Eye (tissue), 1 donor: Measurements from ENCODE around the gene BANK1.

ENCODE experiments used
- DNase-seq: peaks from one replicate; pipeline ENCODE4 v3.0.0-alpha.2; 2015

BANK1 gene

DNA sequence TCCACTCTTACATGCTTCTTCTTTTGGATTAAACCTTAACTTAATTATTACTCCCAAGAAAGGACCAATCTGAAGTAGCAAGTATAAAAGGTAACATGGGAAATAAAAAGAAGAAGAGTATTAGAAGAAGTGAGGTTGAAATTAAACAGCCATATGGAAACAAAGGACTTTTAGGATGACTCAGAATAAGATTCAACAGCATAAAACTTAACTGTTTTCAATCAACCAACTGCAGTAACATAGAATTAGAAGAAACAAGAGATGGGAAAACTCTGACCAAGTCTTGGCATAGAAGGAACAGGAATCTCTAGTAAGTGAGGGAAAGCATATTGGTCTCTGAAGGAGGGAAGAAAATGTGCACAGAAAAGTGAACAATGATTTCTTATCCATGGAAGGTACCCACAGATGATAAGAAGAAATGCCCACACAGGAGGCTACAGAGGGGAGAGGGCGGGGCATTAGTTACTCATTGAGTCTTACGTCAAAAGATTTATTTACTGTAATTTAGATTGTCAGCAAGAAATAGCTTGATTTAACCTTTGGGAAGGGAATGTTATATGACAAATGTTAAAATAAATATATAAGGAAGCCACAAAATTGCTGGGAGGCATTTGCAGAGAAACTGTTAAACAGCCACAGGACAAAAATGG, 177.3 kb downstream of the BANK1 start:
- no peak for DNase-seq

DNA sequence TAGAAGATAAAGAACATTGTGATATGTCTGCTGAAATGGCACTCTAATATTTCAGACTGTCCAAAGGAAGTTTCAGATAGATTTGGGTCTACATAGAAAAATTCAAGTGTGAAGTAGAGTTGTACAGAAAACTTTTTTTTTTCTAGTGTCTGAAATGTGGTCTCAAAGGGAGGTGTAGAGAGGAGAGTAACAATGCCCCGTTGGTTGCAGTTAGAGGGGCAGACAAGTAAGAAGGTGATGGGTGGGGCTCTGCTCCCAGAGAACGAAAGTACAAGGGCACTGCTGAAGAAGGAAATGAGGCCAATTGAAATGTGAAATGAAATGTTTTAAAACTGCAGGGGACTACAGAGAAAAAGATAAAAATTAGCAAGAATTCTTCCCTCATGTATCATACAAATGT, 177.8 kb downstream of the BANK1 start:
- no peak for DNase-seq

DNA sequence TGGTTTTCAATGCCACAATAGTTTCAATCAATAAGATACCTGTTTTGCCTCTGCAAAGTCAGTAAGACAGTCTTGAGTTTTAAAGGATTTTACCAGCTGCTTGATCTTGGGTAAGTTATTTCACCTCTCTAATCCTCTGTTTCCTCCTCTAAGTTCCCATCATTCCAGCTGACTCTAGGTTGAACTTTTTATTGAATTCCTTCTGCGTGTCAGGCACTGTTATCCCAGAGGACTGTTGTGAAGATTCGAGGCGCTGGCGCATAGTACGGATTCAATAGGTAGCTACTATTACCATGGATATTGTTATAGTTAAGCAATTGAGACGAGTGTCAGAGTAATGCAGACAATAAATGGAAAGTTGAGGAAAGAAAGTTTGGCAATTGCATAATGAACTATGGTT, 179.4 kb downstream of the BANK1 start:
- DNase-seq = no peak

DNA sequence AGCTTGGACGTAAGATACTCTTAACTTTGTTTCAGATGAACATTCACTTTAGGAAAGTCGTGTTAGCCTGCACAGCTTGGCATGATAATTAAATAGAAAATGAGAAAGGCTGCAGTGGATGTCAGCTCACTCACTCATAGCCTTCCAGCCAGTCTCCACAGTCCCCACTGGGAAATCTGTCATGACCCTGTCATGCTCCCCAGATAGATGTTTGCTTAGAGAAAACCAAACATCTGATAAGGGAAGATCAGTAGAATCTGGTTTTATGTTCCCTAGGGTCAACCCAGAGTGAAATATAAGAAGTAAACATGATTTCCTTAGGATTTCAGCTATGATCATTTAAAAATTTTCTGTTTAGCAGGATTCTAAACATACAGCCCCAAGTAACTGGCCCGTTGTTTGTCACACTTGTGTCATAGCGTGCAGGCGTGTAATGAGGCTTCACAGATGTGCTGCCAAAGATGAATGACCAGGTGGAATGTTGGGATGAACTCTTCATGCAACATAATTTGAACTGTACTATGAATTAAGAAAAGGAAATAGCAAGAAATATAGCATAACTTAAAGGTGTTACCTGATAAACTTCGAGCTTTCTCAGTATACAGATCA, 180.1 kb downstream of the BANK1 start:
- peak; percentile 44 for DNase-seq

DNA sequence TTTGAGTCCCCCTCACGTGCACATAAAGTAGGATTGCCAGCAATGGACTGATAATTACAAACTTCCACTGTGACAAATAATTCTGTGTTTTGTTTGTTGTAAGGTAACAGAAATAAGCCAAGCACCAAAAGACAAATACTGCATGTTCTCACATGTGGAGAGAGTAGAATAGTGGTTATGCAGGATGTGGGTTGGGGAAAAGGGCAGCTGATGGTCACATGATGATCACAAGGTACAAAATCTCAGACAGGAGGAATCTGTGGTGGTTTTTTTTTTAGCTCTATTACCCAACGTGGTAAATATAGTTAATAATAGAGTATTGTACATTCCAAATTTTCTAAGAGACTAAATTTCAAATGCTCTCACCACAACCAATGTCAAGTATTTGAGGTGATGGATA, 182.3 kb downstream of the BANK1 start:
- no peak for DNase-seq

DNA sequence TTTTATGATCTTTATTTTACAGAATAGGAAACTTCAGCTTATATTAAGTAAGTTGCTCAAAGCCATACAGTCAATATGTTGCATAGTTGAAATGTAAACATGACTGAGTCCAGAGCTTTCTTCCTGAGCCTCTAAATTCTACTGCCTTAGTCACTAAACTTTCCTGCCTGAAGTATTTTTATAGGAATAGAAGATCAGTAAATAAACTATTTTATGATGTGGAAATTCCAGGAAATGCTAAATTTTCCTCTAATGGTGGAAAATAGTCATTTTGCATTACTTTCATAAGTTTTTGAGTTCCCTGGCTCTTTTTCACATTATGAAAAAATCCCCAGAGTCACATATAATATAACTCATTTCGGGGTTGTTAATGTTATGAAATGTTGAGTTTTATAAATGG, 182.8 kb downstream of the BANK1 start:
- DNase-seq = no peak

DNA sequence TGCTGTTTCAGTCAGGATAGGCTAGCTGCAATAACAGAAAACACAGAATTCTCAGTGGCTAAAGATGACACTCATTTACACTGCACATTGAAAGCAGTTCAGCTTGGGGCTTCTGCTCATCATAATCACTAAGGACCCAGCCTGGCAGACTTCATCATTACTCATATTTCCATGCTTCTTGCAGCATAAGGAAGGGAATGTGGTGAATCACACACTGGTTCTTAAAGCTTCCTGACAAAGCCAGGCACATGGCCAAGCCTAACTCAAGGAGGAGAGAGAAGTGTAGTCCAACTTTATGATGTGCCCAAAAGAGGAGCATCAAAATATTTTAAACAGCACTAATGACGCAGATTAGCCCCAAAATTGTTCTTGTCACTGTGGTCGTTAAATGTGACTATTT, 186.5 kb downstream of the BANK1 start:
- peak; percentile 40 for DNase-seq

DNA sequence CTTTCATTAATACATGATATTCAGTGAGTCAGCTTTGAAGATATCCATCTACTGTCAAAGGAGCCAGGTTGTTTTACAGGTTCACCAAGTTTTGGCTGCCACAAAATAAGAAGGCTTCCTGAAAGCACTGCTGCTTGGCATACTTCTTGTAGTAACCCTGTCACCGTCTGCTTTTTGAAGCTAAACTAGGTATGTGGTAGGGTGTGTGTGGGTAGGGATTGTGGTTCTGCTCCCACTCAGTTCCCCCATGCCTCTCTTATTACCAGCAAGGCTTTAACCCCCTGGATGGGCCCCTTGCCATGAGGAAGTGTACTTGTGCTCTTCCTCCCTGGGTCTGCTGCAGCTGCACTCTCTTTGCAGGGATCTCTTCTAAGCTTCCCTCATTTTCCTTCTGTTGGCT, 191.2 kb downstream of the BANK1 start:
- DNase-seq = peak; percentile 30

DNA sequence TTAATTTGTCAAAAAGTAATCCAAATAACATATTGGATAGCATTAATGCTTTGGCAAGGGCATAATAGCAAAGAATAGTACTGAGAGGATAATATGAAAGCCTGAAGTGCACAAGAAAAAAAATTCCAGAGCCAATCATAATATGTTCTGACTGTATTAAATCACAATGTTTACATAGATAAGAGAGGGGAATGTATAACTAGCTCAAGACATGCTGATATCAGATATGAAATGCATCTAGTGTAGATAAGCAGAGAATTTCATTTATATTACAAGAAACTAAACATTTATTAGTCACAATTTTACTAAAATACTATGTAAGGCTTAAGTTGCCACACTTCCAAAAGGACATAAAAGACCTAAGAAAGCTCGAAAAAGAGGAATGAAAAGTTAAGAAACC, 193.3 kb downstream of the BANK1 start:
- DNase-seq = no peak

DNA sequence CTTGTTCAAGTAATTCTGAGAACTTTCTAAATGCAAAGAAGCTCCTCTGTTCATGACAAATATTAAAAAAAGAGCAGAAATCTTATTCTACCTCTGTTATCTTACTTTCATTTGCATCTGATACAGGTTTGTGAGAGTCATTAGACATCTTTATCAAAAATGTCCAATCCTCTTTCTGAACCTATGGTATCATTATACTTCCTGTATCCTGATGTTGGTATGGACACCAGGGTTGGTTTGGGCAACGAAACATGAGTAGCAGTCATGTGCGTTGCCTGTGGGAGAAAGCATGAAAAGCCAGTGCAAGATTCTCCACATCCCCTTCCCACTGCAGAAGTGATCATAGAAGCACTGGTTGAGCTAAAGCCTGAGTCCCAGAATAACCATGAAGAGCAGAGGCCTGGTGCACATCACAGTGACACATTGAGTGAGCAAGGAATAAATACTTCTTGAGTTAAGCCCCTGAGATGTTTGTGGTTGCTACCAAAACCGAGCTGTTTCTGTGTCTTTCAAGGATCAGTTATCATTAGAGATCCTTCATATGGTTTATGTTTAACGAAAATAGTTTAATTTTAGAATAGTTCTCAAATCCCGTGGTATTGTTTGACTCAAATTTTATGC, 197.2 kb downstream of the BANK1 start:
- no peak for DNase-seq

DNA sequence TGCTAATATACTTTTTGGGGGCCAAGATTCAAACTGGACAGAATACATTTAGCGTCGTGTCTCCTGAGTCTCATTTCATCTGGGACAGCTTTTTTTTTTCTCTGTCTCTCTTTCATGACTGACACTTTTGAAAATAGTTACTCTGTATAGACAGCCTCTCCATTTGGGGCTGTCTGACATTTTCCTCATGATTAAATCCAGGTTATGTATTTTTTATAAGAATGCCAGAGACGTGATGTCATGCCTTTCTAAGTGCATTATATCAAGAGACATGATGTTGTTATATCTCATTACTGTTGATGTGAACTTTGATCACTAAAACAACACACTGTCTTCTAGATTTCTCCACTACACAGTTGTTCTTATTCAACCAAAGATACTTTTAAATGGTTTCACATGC, 199.0 kb downstream of the BANK1 start:
- peak; percentile 71 for DNase-seq

DNA sequence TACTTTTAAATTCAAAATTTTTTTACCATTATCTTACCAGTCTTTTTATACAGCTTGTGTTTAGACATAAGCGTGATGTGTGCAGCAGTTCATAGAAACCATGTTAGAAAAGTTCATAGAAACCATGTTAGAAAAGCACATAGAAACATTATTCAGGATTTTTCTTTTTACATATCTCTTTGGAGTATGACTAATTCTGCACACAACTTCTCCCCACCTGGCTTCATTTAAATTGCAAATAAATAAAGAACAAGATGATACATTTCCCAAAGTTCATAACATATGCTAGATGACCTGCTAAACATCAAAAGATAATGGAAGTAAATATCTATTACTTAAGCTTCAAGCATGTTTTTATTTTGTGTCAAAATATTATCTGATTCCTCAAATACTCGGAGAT, 201.9 kb downstream of the BANK1 start:
- no peak for DNase-seq

DNA sequence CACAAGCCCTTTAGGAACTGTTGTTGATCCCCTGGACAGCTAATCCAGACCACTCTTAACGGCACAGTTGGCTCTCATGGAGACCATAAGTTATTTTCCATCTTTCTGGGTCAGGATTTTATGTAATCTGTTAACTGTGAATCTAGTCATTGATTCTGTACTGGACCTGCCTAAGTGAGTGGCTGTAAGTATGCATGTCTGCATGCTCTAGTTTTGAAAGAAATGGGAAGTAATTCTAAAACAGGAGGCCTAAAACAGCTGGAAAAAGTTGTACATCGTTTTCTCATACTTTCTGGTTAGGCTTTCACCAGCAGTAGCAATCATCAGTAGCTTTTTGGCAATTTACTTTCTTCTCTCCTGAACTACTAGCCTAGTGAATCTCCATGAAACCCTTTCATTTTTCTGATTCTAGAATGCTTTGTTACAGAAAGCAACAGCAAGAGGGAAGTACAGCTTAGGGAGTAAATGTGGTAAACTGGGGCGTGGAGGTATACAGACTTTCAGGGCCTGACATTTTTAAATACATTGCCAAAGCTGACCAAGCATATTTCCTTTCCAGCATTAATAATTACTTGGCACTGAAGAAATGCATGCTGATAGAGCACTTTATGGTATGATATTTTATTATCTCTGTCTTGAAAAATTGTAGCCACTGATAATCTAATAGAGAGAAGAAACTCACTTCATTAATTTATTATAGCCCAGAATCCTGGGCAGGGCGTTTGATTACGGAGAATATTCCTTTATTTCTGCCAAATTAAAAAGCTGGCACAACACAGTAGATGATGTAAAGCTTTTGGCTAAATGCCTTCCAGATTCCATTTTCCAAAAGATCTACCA, 202.7 kb downstream of the BANK1 start:
- no peak for DNase-seq

DNA sequence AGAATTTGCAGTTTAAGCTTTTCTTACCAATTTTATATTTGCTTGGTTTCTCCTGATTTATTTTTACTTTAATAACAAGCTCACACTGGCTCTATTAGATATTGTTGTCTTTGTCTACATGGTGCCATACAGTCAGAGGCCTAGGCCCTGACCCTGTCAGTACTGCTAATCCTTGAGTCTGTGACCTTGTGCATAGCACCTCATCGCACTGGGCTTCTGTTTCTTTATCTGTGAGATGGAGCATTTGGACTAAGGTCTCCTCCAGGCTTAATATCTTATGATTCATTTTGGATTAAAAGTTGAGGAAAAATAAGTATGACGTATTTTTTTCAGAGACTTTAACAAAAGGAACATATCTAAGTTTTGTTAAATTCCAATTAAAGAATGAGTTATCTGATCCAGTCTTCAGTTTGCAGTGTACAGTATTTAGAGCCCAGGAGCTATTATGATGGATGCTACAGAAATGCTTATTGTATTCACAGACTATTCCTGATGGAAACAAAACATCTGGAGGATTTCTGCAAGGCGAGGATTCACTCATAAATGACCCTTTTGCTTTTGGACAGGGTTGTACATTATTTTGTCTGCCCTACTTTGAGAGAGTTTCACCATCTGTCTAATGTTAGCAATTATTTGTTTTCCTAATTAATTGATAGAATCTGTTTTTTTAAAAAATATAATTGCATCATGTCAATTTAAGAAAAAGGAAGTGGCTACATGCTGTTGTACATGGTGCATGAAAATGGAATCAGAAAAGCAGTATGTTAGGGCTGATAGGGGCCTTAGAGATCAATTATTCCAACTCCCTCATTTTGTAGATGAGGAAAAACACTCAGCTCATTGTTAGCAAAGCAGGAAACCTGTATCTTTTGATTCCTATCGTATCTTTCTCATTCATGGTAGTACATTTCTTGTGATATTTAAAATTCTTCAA, 203.6 kb downstream of the BANK1 start:
- DNase-seq = no peak

DNA sequence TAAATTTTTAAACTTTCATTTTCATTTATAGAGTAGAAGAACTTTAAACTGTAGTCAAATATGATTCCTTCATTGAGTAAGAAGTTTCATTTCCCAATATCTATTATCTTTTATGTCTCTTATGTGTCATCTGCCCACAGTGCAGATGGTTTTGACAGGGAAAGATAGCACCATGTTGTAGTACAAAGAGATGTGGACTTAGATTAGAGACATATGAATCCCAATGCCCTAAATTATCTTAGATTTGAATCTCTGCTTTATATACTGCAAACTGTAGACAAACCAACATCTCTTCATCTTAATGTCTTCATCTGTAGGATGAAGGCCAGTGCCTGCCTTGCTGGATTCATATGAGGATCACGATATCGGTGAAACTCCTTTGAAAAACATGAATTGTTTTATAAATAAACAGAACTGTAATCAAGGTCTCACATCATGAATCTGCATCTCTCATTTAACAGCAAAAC, 217.5 kb downstream of the BANK1 start:
- no peak for DNase-seq

DNA sequence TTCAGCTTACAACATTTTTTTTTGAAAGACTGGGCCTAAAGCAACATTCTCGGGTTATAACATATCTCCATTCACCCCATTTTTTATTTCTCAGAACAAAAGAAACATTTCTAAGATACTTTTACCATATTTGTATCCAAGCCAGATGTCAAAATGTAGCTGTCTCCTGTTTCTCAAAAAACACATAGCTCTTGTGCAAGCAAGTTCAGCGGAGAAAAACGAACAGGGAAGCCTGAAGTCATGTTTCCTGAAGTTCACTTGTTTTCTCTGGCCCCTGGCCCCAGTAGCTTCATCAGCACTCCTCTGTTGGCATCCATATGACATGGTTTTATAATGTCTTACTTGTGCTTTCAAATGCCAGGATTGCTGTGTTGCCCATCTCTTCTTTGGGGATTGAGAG, 218.2 kb downstream of the BANK1 start:
- no peak for DNase-seq

DNA sequence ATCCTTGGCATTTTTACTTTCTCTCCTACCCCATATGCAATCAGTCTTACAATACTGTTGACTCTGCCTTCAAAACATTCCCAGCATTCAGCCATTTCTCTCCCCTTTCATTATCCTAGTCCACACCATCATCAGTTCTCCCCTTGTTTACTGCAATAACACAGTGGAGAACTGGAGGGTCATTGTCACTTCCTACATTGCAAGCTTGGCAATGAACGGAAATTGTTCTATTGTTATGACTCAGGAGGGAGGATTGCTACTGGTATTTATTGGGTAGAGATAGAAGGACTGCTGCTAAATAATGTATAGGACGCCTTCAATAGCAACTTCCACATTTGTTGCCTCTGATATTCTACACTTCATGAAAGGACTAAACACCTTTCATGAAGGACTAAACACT, 231.8 kb downstream of the BANK1 start:
- no peak for DNase-seq

DNA sequence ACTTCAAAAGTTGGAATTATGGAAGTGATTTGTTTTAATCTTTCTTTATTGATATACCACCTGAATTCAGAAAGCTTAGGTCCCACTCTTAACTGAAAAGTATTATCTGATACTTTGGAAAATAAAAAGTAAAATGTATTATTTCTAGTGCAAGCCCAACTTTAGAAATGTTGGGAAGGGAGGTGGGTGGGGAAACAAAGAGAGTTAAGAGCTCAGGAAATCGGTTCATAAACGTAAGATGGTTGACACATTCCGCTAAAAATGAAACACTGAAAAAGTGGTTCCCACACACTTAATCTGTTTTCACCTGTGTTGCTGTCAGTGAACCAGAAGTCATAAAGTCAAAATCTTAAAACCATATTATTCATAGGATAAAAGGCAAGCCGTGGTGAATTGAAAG, 237.4 kb downstream of the BANK1 start:
- no peak for DNase-seq

DNA sequence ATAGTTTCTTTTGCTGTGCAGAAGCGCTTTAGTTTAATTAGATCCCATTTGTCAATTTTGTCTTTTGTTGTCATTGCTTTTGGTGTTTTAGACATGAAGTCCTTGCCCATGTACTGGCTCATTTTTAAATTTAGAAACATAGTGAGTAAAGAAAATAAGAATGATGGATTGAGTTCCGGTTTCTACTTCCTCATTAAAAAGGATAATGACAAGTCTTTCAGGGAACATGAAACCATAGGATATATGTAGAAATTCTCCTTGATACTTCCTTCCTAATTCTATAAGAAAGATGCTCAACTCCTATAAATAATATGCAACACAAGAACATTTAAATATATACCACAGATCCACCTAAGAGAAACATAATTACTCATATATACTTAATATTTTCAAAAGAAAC, 240.9 kb downstream of the BANK1 start:
- DNase-seq = no peak

DNA sequence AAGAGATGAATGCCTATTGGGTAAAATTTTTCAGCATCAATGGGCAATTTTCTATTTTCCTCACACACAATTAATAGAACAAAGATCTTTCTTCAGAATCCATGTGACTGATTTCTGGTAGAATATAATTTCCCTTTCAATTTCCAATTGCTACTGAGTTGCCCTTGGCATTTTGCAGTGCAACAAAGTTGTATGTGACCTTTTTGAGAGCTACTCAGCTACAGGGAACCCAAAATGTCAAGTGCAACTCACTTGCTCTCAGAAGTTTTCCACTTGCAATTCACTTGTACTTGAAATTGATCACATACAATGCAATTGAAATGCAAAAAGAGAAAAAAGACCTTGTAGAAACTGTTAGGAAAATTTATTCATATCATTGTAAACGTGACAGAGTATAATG, 245.5 kb downstream of the BANK1 start:
- DNase-seq = no peak

DNA sequence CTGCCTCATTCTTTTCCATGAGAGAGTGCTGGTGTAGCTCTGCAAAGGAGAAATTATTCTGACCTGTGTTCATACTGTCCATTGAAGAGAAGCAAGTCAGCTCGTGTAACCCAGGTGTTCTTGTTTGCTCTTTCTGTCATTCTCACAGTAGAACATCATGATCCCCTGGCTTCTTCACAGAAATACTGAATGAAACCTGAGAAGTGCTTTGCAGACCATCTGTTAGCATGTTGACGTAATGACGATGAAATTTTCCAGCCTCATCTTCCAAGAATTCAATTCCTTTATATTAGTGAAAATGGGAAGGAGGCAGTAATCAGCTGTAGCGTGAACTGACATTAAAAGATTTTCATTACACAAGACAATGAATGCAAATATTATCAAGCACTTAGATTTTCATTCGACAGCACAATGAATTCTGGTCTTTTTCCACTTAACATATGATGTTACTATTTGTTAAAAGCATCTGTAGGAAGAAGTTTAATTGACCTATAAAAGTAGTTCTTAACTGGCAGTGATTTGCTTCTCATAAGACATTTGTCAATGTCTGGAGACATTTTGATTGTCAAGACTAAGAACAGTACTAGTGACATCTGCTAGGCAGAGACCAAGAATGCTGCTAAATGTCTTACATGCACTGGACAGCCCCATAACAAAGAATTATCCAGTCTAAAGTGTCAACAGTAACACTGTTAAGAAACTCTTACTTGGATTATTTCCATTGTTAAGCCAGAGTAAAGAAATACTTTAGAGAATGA, 246.3 kb downstream of the BANK1 start:
- peak; percentile 33 for DNase-seq

DNA sequence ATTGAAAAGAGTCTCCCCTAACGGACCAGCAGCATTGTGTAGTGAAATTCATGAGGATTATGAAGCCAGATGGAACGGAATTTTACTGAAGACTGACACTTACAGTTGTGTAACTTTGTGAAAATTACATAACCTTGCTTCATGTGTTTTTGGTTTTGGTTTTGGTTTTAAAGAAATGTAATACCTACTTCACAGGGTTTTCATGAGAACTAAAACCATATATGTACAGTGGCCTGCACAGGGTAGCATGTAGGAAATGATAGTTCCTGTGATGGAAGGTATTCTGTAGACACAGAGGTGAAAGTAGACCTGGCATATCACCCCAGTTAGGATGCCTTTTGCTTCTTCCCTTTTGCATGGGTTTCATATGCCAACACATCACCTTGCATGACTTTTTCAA, 247.0 kb downstream of the BANK1 start:
- no peak for DNase-seq
